ENCODE results near the gene RFESD. TPM values are rescaled to one million over a fixed set of nuclear protein-coding genes. Genes with fewer than 3 reads are reported as not detected.

RFESD gene
- total RNA-seq, 1 donor from 2014 or later = 4.2 TPM

- H3K4me1 Mint-ChIP-seq = peaks cover 17% of the 10 kb centered on the region
- H3K27me3 Mint-ChIP-seq (ENCODE audit: low read depth) = peaks cover 65% of the 10 kb centered on the region
- DNase-seq (ENCODE audit: low spot score in 2 of 2, unreplicated experiment in 2 of 2) = no peak
- TF ChIP-seq CTCF (IDR thresholded peaks at IDR 0.05; ENCODE audit: unreplicated experiment) = no peak
- no peak overlapping the region for H3K27ac Mint-ChIP-seq
- no peak overlapping the region for H3K4me3 Mint-ChIP-seq
- H3K9me3 Mint-ChIP-seq = no peaks in the 10 kb centered on the region
- no peaks in the 10 kb centered on the region for H3K36me3 Mint-ChIP-seq
Observed at GRCh38 chr5:95623706-95624105, 22.9 kb upstream of the RFESD start.

GRCh38 chr5:95624368-95624767 lies 22.2 kb upstream of the RFESD start:
- H3K27ac Mint-ChIP-seq = no peak overlapping the region
- TF ChIP-seq CTCF (IDR thresholded peaks at IDR 0.05; ENCODE audit: unreplicated experiment) = no peak
- no peak for DNase-seq (ENCODE audit: low spot score in 2 of 2, unreplicated experiment in 2 of 2)
- peaks cover 59% of the 10 kb centered on the region for H3K27me3 Mint-ChIP-seq (ENCODE audit: low read depth)
- H3K9me3 Mint-ChIP-seq = peaks cover 4% of the 10 kb centered on the region
- H3K4me1 Mint-ChIP-seq = peaks cover 12% of the 10 kb centered on the region
- H3K4me3 Mint-ChIP-seq = no peak overlapping the region
- H3K36me3 Mint-ChIP-seq = no peaks in the 10 kb centered on the region

GRCh38 chr5:95626701-95627100 lies 19.9 kb upstream of the RFESD start:
- no peak overlapping the region for H3K4me3 Mint-ChIP-seq
- no peak for TF ChIP-seq CTCF (IDR thresholded peaks at IDR 0.05; ENCODE audit: unreplicated experiment)
- H3K4me1 Mint-ChIP-seq = peaks cover under 1% of the 10 kb centered on the region
- H3K36me3 Mint-ChIP-seq = no peaks in the 10 kb centered on the region
- H3K27me3 Mint-ChIP-seq (ENCODE audit: low read depth) = peaks cover 43% of the 10 kb centered on the region
- no peak for DNase-seq (ENCODE audit: low spot score in 2 of 2, unreplicated experiment in 2 of 2)
- peaks cover 4% of the 10 kb centered on the region for H3K9me3 Mint-ChIP-seq
- no peak overlapping the region for H3K27ac Mint-ChIP-seq

GRCh38 chr5:95627971-95628810 lies 18.4 kb upstream of the RFESD start:
- no peak overlapping the region for H3K27ac Mint-ChIP-seq
- TF ChIP-seq CTCF (IDR thresholded peaks at IDR 0.05; ENCODE audit: unreplicated experiment) = no peak
- no peak overlapping the region for H3K4me3 Mint-ChIP-seq
- no peak for DNase-seq (ENCODE audit: low spot score in 2 of 2, unreplicated experiment in 2 of 2)
- no peaks in the 10 kb centered on the region for H3K36me3 Mint-ChIP-seq
- peaks cover 4% of the 10 kb centered on the region for H3K9me3 Mint-ChIP-seq
- no peaks in the 10 kb centered on the region for H3K4me1 Mint-ChIP-seq
- H3K27me3 Mint-ChIP-seq (ENCODE audit: low read depth) = peaks cover 28% of the 10 kb centered on the region

GRCh38 chr5:95628933-95629332 lies 17.6 kb upstream of the RFESD start:
- Mint-ChIP-seq H3K9me3 (peaks cover 4% of the 10 kb centered on the region), H3K4me1 (no peaks in the 10 kb centered on the region), H3K4me3 (no peak overlapping the region), H3K36me3 (no peaks in the 10 kb centered on the region), H3K27me3 (ENCODE audit: low read depth) (peaks cover 21% of the 10 kb centered on the region), H3K27ac (no peak overlapping the region)
- TF ChIP-seq CTCF (IDR thresholded peaks at IDR 0.05; ENCODE audit: unreplicated experiment) = no peak
- DNase-seq (ENCODE audit: low spot score in 2 of 2, unreplicated experiment in 2 of 2) = no peak

Data from mesothelial cell of epicardium (in vitro differentiated cells).